Karpas-422 (cell line): Measurements from ENCODE around the gene ORMDL3. TPM values are rescaled to one million over a fixed set of nuclear protein-coding genes. Genes with fewer than 3 reads are reported as not detected.
"Not testable (repeated sequence)": the region's sequence is repeated elsewhere in the genome, so short reads cannot be mapped to it uniquely, and the experiment has no call there.

Experiments used
- DNase-seq: peaks from one replicate; pipeline ENCODE4 v3.0.0-alpha.2; 2015
- H2AFZ ChIP-seq: fragments of 200-600 bp; sonication (generic); 2 replicates; pipeline ENCODE4 v1.6.1; 2014; ENCODE audit warnings: antibody characterized with exemption, low read length, mixed read lengths
- H3K27ac ChIP-seq: fragments of 200-600 bp; sonication (generic); 2 replicates; pipeline ENCODE4 v1.5.1; 2014; ENCODE audit warnings: mild to moderate bottlenecking, low read length, moderate library complexity
- H3K27me3 ChIP-seq: fragments of 200-600 bp; sonication (generic); 2 replicates; pipeline ENCODE4 v1.6.1; 2014; ENCODE audit warnings: low read length, mixed read lengths
- H3K36me3 ChIP-seq: fragments of 200-600 bp; sonication (generic); 2 replicates; pipeline ENCODE4 v1.6.1; 2014; ENCODE audit warnings: low read length, mixed read lengths; ENCODE audit not compliant: insufficient read depth
- H3K4me1 ChIP-seq: fragments of 200-600 bp; sonication (generic); 2 replicates; pipeline ENCODE4 v1.6.1; 2014; ENCODE audit warnings: mild to moderate bottlenecking, low read length, mixed read lengths
- H3K4me2 ChIP-seq: fragments of 200-600 bp; sonication (generic); 2 replicates; pipeline ENCODE4 v1.6.1; 2014; ENCODE audit warnings: low read length, low read depth, mild to moderate bottlenecking; ENCODE audit not compliant: poor library complexity, severe bottlenecking
- H3K4me3 ChIP-seq: fragments of 200-600 bp; sonication (generic); 2 replicates; pipeline ENCODE4 v1.5.1; 2014; ENCODE audit warnings: mild to moderate bottlenecking, antibody characterized with exemption, low read length, mixed read lengths
- H3K79me2 ChIP-seq: fragments of 200-600 bp; sonication (generic); 2 replicates; pipeline ENCODE4 v1.6.1; 2014; ENCODE audit warnings: mild to moderate bottlenecking, low read length, mixed read lengths
- H3K9ac ChIP-seq: fragments of 200-600 bp; sonication (generic); 2 replicates; pipeline ENCODE4 v1.6.0; 2014; ENCODE audit warnings: low read length
- H3K9me2 ChIP-seq: fragments of 200-600 bp; sonication (generic), shearing (Covaris generic); replicated peaks from 2 replicates; pipeline ENCODE4 v1.6.0; 2014; ENCODE audit warnings: mild to moderate bottlenecking, low read length, moderate library complexity; ENCODE audit not compliant: insufficient read depth
- H3K9me3 ChIP-seq: fragments of 300-700, 200-600 bp; sonication (generic); 2 replicates; pipeline ENCODE4 v1.6.1; 2014; ENCODE audit warnings: low read length, mixed read lengths
- H4K20me1 ChIP-seq: fragments of 200-600 bp; sonication (generic); 2 replicates; pipeline ENCODE4 v1.6.1; 2014; ENCODE audit warnings: mild to moderate bottlenecking, antibody characterized with exemption, low read length, low read depth; ENCODE audit not compliant: insufficient read depth
- total RNA-seq: library from RNA; depleted of rRNA; stranded (reverse); fragments of >200 nt; shearing (Covaris generic); gene quantifications from 2 replicates; pipeline ENCODE4 v1.2.3, GENCODE V29; 2014; ENCODE audit warnings: low replicate concordance; rRNA removed

ORMDL3 gene
- total RNA-seq, 1 experiment from 2014 or later, result 41.4 TPM

DNA sequence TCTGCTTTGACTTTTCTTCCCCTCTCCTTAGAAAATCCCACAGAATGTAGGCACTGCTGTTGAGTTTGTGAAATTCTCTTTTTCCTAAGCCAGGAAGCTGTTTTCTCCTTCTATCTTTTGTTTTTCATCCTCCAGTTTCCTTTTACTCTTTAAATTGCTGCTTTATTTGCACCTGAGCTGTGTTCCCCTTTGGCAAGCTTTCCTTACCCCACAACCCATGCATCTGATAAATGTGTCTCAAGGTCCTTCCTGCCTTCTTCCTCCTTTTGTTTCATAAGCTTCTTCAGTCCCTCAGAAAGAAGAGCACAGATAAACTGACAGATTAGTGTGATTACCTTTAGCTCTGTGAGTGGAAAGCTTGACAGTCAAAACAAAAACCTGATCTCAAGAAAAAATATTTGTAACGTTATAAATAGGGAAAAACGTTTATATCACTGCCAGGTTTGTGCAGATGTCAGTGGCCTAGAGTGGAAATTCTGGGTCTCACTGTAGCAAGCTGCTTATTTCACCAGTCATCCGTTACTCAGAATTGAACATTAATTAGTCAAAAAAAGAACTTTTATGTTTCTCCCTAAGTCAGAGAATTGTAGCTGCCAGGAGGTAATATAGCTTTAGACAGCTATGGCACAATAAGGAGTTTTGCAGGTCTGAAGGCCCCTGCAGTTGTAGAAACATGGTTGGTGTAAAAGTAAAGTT is 32.6 kb downstream of the ORMDL3 start:
- Histone ChIP-seq H3K9me2 (no peaks in the 10 kb centered on the region), H3K79me2 (no peaks in the 10 kb centered on the region), H3K9ac (peak overlapping the region; percentile 23; the same call in 1 of the 2 replicates), H3K4me3 (no peak overlapping the region), H3K9me3 (no peaks in the 10 kb centered on the region), H3K4me1 (peaks cover 16% of the 10 kb centered on the region), H2AFZ (peak overlapping the region; percentile 93), H3K4me2 (peak overlapping the region; percentile 22), H3K27me3 (no peaks in the 10 kb centered on the region), H3K36me3 (no peaks in the 10 kb centered on the region), H4K20me1 (no peaks in the 10 kb centered on the region), H3K27ac (peak overlapping the region; percentile 62)
- no peak for DNase-seq

DNA sequence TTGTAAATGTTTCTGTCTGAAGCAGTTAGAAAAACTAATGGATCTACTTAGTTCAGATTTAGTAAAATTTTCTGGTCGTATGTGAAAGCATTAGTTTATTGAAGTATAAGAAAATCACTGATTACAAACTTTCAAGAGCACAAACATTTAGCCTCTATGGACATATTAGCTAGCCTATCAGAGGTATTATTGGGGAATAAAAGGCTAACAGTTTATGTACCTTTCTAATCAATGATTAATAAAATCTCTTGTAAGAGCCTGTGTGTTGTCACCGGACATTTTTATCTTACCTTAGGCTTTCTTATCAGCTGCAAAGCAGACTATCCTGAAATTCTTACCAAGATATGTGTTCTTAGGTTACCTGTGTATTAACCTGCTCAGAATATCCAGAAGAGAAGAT is 38.2 kb downstream of the ORMDL3 start:
- peaks cover 5% of the 10 kb centered on the region for H3K4me1 ChIP-seq
- no peak overlapping the region for H2AFZ ChIP-seq
- H3K4me3 ChIP-seq, result no peak overlapping the region
- no peaks in the 10 kb centered on the region for H3K9me3 ChIP-seq
- no peak overlapping the region for H3K27ac ChIP-seq
- no peaks in the 10 kb centered on the region for H4K20me1 ChIP-seq
- H3K9ac ChIP-seq, result no peak overlapping the region
- no peaks in the 10 kb centered on the region for H3K9me2 ChIP-seq
- no peak for DNase-seq
- H3K36me3 ChIP-seq, result no peaks in the 10 kb centered on the region
- no peaks in the 10 kb centered on the region for H3K27me3 ChIP-seq
- no peak overlapping the region for H3K4me2 ChIP-seq
- H3K79me2 ChIP-seq, result no peaks in the 10 kb centered on the region

DNA sequence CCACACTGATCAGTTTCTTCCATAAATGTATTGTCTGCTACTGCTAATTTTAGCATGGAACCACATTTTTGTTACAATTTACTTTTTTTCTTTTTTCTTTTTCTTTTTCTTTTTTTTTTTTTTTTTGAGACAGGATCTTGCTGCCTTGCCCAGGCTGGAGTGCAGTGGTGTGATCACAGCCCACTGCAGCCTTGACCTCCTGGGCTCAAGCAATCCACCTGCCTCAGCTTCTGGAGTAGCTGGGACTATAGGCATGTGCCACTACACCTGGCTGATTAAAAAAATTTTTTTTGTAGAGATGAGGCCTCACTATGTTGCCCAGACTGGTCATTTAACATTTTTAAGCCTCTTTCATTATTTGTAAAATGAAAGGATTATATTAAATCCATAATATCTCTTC is 40.3 kb downstream of the ORMDL3 start:
- DNase-seq, result no peak
- no peak overlapping the region for H3K4me2 ChIP-seq
- H3K9me3 ChIP-seq, result no peaks in the 10 kb centered on the region
- no peaks in the 10 kb centered on the region for H3K36me3 ChIP-seq
- H4K20me1 ChIP-seq, result no peaks in the 10 kb centered on the region
- H3K27ac ChIP-seq, result no peak overlapping the region
- no peaks in the 10 kb centered on the region for H3K79me2 ChIP-seq
- no peaks in the 10 kb centered on the region for H3K27me3 ChIP-seq
- H3K4me1 ChIP-seq, result no peaks in the 10 kb centered on the region
- no peaks in the 10 kb centered on the region for H3K9me2 ChIP-seq
- H3K9ac ChIP-seq, result no peak overlapping the region
- H3K4me3 ChIP-seq, result no peak overlapping the region
- no peak overlapping the region for H2AFZ ChIP-seq

DNA sequence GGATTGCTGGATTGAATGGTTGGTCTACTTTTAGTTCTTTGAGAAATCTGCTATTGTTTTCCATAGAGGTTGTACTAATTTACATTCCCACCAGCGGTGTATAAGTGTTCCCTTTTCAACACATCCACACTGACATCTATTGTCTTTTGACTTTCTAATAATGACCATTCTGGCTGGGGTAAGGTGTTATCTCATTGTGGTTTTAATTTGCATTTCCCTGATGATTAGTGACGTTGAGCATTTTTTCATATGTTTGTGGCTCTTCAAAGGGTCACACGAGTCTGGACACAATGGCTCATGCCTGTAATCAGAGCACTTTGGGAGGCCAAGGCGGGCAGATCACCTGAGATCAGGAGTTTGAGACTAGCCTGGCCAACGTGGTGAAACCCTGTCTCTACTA is 41.3 kb downstream of the ORMDL3 start:
- not testable (repeated sequence) for H3K9me3 ChIP-seq, H2AFZ ChIP-seq, H3K79me2 ChIP-seq, DNase-seq, H3K27me3 ChIP-seq, H3K9me2 ChIP-seq, H3K9ac ChIP-seq, H3K4me2 ChIP-seq, H3K4me3 ChIP-seq, H4K20me1 ChIP-seq, H3K36me3 ChIP-seq, H3K4me1 ChIP-seq, H3K27ac ChIP-seq

DNA sequence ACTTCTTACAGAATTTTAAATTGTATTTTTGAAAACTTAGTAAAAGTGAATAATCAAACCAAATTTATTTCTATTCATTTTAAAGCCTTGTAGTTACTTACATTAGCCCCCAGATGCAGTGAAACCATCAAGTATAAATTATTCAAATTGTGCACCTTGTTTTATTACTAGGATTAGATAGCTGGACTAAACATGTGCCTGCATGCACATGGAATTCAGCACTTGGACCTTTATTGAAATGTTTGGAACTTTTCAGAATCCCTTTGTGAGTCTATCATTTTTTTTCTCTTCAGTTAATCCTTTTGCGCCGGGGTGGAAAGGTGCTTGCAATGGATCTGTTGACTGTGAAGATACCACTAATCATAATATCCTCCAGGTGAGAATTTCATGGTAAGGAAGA is 54.6 kb downstream of the ORMDL3 start:
- Histone ChIP-seq H3K27me3 (no peaks in the 10 kb centered on the region), H3K4me1 (peaks cover 39% of the 10 kb centered on the region), H3K9ac (peak overlapping the region; percentile 39), H3K79me2 (peaks cover 4% of the 10 kb centered on the region; the same call in 1 of the 2 replicates), H4K20me1 (no peaks in the 10 kb centered on the region), H3K4me3 (peak overlapping the region; percentile 43), H3K27ac (peak overlapping the region; percentile 97), H3K36me3 (no peaks in the 10 kb centered on the region), H3K4me2 (peak overlapping the region; percentile 64), H3K9me3 (no peaks in the 10 kb centered on the region), H2AFZ (0 out of 2 replicates have a peak overlapping the region, but pooled peaks have one; percentile 15), H3K9me2 (no peaks in the 10 kb centered on the region)
- peak; percentile 80 for DNase-seq

DNA sequence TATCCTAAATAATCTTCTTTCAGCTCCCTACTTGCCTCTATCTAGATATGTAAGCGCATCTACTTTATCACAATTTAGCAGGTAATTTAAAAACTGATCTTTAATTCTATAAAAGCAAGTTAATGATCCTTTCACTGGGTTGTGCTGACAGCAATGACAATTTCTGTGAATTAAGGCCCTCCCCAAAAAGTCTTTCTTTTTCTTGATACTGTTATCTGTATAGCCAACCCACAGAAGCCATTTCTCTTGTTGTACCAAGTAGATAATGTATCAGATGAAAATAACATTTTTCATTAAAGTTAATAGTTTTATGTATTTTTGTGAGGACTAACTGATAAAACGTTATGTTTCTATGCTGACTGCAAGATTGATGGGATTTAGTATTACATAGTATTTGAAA is 55.6 kb downstream of the ORMDL3 start:
- Histone ChIP-seq H3K4me1 (peaks cover 46% of the 10 kb centered on the region), H3K36me3 (no peaks in the 10 kb centered on the region), H3K9ac (peak overlapping the region; percentile 59), H2AFZ (peak overlapping the region; percentile 13), H3K4me2 (peak overlapping the region; percentile 64), H4K20me1 (no peaks in the 10 kb centered on the region), H3K4me3 (peak overlapping the region; percentile 37), H3K9me3 (no peaks in the 10 kb centered on the region), H3K27ac (peak overlapping the region; percentile 97), H3K79me2 (peaks cover 4% of the 10 kb centered on the region; the same call in 1 of the 2 replicates), H3K9me2 (no peaks in the 10 kb centered on the region), H3K27me3 (no peaks in the 10 kb centered on the region)
- DNase-seq, result no peak

Other genes starting within 250 kb of the ORMDL3 start
- 10.6 and 20.2 TPM in 2 replicates for gene PGAP3, start 239.5 kb downstream of the ORMDL3 start, total RNA-seq
- 7.3 and 10.9 TPM in 2 replicates for gene ERBB2, start 227.5 kb downstream of the ORMDL3 start, total RNA-seq
- 77.8 and 78.6 TPM in 2 replicates for gene MIEN1, start 197.1 kb downstream of the ORMDL3 start, total RNA-seq
- gene GRB7, start 189.7 kb downstream of the ORMDL3 start, total RNA-seq, result 0.18 and 1.5 TPM in 2 replicates
- gene IKZF3, start 63.3 kb downstream of the ORMDL3 start, total RNA-seq, result 83.0 and 137 TPM in 2 replicates
- gene ZPBP2, start 59.4 kb downstream of the ORMDL3 start, total RNA-seq, result 3.9 and 10.4 TPM in 2 replicates
- gene GSDMB, start 9.0 kb downstream of the ORMDL3 start, total RNA-seq, result 14.8 and 21.3 TPM in 2 replicates
- 0.86 TPM in 1 of 2 replicates, not detected in the other for gene LRRC3C, start 131 bp upstream of the ORMDL3 start, total RNA-seq
- gene GSDMA, start 35.4 kb upstream of the ORMDL3 start, total RNA-seq, result not detected in 2 replicates
- gene PSMD3, start 53.2 kb upstream of the ORMDL3 start, total RNA-seq, result 87.1 and 126 TPM in 2 replicates
- not detected in 2 replicates for gene CSF3, start 87.8 kb upstream of the ORMDL3 start, total RNA-seq
- 40.8 and 50.6 TPM in 2 replicates for gene MED24, start 126.8 kb upstream of the ORMDL3 start, total RNA-seq
- gene THRA, start 135.4 kb upstream of the ORMDL3 start, total RNA-seq, result 1.7 and 2.5 TPM in 2 replicates
- gene NR1D1, start 173.0 kb upstream of the ORMDL3 start, total RNA-seq, result 0.65 and 0.67 TPM in 2 replicates
- gene MSL1, start 194.4 kb upstream of the ORMDL3 start, total RNA-seq, result 48.6 and 53.2 TPM in 2 replicates
- 37.4 and 74.5 TPM in 2 replicates for gene CASC3, start 212.9 kb upstream of the ORMDL3 start, total RNA-seq
- 5.6 and 8.9 TPM in 2 replicates for gene RAPGEFL1, start 249.9 kb upstream of the ORMDL3 start, total RNA-seq